HG02678 (cell line): ENCODE measurements around the gene RNASEH2B.

Experiments
- ATAC-seq: cut with Tn5 transposase; IDR thresholded peaks from one replicate; pipeline ENCODE4 v1.9.1; 2021; ENCODE audit warnings: mild to moderate bottlenecking, moderate library complexity; ENCODE audit not compliant: unreplicated experiment

Gene RNASEH2B, protein sequence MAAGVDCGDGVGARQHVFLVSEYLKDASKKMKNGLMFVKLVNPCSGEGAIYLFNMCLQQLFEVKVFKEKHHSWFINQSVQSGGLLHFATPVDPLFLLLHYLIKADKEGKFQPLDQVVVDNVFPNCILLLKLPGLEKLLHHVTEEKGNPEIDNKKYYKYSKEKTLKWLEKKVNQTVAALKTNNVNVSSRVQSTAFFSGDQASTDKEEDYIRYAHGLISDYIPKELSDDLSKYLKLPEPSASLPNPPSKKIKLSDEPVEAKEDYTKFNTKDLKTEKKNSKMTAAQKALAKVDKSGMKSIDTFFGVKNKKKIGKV

DNA sequence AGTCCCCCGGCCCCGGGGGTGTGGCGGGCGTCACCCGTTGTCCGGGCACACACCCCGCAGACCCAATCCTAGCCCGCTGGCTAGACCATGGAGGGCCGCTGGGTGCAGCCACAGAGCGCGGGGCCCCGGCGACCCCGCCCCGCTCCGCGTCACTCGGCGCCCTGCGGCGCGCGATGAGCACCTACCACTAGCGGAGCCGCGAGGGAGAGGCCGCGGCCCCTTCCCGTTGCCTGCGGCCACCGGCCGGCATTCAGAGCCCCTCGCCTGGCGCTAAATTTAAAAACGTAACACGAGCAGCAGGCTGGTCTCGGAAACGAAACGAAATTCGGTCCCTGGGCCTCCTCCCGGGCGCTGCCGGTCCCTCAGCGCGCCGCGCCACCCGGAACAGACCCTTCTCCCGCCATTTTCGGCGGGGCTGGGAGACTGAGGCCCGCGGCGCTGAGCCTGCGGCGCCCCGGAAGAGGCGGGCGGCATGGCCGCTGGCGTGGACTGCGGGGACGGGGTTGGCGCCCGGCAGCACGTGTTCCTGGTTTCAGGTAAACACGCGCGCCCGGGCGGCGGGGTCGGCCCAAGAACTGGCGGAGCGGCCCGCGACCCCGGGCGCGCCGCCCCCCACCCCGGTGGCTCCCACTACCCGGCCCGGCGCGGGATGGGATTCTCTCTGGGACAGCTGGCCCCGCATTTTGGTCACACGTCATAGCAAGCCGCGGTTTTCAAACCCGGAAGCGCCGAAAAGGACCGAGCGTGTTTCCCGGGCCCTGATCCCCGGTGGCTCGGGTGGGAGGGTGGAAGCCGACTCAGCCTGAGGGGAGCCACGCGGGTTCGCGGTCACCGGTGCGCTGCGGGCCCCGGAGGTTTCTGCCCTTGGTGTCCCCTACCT, at the start of gene RNASEH2B:
Gene RNASEH2B (plus strand): TSS at position 187 of the 880 bp plus-strand sequence. CDS start 286 bp downstream, at position 473.
- peak; percentile 72 for ATAC-seq

DNA sequence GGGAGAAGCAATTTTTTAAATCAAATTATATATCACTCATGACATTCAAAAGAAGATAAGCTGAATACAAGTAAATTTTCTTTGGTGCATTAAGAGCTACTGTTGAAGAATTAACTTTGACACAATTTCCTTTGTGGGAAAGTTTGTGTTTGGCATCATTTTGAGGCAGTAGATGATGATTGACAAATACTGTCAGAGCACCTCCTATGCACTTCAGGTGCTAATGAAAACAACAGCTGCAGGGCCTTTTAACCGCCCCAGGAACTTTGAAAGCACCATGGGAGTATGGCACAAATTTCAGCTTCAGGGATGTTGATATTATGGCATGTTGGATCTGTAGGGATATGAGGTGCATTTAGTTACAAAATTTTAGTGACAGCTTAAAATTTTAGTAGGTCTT, 45.1 kb upstream of the RNASEH2B start:
- no peak for ATAC-seq

DNA sequence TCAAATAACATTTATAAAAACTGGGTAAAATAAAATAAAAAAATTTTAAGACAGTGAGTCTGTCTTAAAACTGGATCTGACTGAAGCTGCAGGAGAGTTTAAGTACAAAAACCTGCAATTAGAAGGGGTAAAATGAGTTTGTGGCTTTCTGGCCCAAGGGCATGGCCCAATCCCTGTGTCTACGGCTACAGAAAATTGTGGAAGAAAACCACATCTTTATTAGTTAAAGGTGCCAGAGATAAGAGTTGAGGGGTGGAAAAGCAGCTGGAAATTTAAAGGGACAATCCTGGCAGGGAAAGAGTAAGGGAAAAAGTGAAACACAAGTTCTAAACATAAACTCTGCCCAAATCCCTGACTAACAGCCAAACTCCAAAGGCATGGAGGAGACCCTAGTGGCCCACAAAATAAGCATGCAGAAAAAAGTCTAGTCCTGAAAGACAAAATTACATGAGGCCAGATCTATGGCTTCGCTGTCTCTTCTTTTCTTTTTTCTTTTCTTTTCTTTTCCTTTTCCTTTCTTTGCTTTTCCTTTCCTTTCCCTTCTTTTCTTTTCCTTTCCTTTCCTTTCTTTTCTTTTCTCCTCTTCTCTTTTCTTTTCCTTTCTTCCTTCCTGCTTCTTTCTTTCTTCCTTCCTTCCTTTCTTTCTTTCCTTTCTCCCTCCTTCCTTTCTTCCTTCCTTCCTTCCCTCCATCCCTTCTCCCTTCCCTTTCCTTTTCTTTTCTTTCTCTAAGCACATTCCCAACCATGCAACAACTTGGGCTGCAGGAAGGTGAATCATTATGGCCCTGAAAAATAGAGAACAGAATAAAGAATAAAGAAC, 42.6 kb upstream of the RNASEH2B start:
- no peak for ATAC-seq

DNA sequence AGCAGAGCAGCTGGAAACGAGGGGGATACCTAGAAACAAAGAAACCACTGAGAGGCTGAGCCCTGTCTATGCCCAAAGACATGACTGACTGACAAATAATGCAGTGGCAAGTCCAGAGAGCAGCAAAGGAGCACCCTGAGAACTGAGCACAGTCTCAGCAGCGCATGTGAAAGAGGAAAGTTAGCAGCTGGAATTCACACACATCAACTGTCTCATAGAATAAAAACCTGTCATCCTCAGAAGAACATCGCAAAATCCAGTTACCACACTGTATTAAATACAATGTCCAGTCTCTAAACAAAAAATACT, 42.0 kb upstream of the RNASEH2B start:
- no peak for ATAC-seq

DNA sequence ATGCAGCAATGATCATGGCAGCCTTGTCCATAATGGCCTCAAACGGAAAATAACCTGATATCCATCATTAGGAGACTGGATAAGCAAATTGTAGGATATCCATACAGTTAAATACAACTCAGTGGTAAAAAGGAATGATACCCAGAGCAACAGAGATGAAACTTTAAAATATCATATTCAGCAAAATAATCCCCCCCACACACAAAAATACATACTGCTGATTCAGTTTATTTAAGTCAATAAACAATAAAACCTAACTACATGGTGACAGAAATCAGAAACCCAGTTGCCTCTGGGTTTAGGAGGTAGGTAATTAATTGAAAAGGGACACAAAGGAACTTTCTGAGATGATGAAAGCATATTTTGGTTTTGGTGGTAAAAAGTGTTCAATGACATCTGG, 38.2 kb upstream of the RNASEH2B start:
- no peak for ATAC-seq

DNA sequence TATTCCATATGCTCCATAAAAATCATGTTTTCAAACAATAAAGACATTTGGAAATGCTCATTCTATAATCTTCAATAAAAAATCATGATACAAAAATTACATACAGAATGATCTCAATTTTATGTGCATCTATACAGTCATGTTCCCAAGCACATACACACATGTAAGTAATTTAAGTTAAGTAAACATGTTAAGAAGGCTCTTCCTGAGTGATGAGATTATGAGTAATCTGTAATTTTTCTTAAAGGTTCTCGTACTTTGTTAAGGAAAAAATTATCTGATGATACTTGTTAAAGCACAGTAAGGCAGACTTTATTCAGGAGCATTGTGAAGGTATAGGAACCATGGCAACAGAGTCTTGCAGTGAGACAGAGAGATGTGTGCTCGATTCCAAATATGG, 36.1 kb upstream of the RNASEH2B start:
- no peak for ATAC-seq

DNA sequence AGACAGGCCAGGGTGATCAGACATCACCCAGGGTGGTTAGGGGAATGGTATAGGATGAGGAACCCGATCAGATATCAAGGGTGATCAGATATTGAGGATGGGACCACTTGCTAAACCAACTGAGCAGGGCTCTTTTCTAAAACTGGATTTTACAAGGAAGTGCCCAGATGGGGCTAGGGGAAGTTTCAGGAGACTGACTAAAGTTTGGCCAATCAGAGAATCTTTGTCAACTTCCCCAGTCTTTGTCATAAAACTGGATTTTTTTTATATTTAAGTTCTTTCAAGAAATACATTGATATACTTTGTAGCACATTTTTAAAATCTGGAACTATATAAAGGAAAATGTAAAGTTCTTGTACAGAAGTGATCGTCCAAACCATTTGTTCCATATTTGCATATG, 35.6 kb upstream of the RNASEH2B start:
- no peak for ATAC-seq

DNA sequence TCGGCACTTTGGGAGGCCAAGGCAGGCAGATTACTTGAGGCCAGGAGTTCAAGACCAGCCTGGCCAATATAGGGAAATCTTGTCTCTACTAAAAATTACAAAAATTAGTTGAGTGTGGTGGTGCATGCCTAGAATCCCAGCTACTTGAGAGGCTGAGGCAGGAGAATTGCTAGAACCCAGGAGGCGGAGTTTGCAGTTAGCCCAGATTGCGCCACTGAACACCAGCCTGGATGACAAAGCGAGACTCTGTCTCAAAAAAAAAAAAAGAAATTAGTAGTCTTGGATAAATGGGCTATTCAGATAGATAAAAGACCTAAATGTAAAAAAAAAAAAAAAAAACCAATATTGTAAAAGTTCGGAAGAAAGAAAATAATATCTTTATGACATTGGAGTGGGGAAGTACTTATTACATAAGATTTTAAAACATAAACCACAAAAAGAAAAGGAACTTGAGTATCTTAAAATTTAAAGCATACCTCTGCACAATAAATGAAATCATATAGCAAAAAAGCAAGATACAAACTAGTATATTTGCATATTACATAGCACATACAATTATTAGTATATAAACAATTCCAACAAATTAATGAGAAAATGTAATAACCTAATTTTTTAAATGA, 26.7 kb upstream of the RNASEH2B start:
- ATAC-seq, result no peak

DNA sequence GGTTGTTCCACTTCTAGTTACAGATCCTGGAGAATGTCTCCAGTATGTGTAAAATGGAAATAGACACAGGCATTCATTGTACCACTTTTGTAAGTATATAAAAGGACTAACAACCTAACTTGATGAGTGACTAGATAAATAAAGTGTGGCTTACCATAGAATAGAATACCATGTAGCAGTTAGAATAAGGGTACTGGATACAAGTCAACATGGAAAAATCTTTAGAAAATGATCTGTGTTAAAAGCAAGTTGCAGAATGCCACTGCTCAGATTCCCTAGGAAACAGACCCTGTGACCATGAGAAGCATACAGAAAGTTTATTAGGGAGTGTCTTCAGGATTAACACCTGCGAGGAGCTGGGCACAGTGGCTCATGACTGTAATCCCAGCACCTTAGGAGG, 25.9 kb upstream of the RNASEH2B start:
- ATAC-seq, result no peak

DNA sequence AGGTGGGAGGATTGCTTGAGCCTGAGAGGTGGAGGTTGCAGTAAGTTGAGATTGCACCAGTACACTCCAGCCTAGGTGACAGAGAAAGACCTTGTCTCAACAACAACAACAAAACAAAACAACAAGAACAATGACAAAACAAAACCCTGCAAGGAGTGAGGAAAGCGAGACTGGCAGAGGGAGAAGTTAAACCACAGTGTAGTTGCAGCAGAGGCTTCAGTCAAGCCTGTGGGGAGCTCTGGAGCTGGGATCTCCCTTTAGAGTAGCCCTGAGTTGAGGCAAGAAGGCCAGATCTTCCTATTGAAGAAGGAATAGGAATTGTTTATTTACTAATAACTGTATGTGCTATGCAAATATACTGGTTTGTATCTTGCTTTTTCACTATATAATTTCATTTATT, 25.3 kb upstream of the RNASEH2B start:
- ATAC-seq, result no peak

DNA sequence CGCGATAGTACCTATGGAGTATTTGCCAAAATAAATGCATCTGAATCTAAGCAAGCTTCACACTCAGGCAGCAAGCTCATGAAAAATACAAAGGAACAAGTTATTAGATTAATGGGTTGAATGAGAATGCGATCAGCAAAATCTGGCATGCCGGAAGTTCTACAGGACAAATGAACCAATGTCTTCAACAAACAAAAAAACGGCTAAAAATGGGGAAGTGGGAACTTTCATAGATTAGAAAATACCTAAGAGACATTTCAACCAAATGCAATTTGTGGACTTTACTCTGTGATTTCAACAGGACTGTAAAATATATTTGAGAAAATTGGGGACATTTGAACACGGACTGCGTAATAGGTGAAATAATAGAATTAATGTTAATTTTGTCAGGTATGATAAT, 22.4 kb upstream of the RNASEH2B start:
- no peak for ATAC-seq

DNA sequence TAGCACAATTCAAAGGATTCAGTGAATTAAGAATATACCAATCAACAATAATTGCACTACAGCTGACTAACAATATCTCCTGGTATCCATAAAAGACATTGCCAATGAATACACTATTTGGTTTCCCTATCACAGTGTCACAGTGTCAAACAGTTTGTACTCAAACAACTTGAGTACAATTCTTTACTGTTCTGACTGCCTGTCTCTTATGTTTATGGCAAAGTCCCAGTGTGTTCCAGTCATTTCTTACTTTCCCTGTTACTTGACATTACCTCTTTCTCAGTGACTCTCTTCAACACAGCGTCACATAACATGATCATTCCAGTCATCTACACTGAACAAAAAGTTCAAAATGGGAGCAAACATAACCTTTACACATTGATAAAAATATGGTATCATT, 21.2 kb upstream of the RNASEH2B start:
- ATAC-seq, result no peak

DNA sequence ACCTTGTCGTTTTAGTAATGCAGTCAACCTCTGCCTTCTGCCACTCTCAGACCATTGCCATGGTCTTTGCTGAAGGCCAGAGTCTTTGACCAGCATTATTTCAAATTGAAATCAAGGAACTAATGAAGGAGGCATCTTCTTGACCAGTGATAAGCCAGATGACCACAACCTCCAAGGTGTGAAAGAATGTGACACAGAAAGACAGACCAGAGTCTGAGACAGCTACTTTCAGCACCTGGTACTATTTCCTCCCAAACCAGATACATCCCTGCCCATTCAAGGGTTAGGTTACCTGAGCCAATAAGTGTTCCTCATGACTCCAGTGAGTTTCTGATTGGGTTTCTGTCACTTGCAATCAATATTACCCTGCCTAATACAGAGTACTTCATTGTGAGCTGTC, 20.3 kb upstream of the RNASEH2B start:
- ATAC-seq, result no peak

DNA sequence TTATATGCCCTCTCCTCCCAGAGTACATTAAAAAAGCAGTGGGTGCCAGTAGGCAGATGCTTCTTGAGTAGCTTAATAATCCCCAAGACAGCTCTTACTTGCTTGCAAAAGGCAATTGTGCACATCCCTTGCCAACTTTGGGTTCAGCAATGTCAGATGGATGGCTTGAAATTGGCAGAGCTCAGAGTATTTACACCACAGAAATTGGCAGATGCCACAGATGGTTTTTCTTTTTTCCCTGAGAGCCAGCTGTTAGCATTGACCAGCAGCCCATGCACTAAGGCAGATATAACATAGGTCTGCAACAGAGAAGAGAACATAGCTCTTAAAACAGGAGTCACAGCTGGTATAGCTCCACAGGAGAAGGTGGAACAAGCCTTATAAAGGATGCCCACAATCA, 18.4 kb upstream of the RNASEH2B start:
- no peak for ATAC-seq

DNA sequence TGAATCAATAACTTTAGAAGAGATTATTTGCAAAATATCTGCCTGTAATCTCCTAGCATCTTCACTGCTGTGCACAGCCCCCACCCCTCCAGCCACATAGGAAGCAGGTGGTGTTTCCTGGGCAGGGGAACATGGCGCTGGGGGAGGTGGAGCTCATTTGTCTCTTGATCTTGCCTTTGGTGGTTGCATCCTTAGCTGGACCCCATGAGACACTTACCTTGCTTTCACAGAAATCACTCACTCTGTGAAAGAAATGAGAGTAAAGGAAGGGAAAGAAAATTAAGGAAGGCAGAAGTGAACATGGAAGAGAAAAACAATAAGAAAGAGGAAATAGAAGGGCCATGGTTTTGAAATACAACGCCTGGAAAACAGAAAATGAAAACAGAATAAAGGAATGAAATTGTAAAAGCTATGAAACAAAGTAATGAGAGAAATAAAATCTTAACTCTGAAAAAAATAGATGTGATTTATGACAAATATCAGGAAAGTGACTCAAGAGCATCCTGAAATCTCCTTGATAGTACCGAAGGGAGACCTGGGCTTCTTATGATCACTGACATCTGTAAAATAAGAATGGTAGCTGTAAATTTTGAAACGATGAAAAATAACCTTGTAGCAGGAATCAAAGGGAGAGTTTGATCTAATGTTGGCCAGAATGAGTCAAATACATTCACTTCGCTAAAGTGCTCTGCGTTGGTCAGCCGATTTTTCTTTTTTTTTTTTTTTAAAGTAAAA, 17.2 kb upstream of the RNASEH2B start:
- ATAC-seq, result no peak

DNA sequence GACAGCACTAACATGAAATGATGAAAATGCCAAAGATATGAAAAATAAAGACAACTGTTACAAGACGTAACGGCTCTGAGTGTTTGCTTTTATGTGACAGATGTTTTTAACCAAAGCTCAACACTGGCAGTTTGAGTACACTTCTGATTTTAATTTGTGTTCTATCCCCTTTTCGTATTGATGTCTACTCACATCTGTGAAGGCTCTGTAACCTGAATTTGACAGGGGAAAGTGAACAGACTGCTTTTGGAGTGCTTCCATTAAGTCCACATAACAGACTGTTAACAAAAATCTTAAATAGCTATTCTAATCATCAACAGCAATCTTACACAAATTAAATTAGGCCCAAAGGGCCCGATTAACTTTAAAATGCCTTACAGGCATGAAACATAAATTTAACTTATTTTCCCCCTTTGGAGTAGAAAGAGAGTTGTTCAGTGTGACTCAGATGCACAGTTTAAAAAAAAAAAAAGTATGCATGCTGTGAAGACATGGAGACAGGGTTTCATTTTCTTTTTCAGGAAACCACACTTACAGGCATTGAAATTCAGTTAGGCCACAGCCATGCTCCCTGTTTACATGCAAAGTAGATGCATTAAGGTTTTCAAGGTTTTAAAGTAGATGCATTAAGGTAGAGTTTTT, 16.3 kb upstream of the RNASEH2B start:
- peak; percentile 80 for ATAC-seq

DNA sequence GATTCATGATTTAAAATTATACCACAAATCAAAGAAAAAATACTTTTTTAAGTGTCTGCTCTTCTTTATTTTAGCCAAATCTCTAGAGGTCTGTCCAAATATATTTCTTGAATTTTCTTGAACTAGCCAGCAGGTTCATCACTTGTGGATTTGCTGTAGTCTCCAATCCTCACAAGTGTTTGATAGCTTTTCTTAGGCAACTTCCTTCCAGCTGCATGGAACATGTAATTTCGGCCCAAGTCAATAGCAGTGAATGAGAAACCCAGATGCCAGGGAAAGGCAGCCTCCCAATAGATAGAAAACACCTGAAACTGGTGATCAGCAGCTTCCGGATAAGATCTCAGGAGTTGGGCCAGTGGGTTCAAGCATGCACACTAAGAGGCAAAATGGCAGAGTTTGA, 15.6 kb upstream of the RNASEH2B start:
- ATAC-seq, result no peak

DNA sequence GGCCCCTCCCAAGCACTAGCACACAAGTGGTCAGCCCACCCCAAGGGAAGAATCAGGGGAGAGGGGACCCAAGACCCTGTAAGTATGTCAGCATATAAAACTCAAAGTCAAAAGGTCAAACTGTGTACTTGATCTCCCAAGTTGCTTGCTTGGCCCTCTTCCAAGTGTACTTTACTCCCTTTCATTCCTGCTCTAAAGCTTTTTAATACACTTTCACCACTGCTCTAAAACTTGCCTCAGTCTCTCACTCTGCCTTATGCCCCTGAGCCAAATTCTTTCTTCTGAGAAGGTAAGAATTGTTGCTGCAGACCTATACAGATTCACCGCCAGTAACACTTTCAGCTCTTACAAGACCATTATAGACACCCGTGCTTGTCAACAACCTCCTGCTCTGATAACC, 15.1 kb upstream of the RNASEH2B start:
- no peak for ATAC-seq

DNA sequence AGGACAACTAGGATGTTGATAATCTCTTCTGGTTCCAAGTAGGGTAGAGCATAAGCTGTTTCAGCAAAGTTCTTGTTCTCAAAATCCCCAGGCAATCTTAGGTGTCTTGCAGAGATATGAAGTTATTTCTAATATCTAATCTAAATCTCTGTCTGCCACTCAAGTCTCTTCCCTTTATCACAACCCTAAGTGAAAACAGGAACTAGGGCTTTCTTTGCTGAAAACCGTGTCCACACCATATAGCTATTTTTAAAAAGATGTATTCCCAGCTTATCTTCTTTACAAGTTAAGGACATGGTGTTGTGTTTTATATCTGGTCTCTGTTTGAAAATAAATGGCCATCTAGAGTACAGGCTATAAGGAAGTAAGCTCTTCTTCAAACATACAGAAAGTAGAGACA, 11.3 kb upstream of the RNASEH2B start:
- no peak for ATAC-seq

DNA sequence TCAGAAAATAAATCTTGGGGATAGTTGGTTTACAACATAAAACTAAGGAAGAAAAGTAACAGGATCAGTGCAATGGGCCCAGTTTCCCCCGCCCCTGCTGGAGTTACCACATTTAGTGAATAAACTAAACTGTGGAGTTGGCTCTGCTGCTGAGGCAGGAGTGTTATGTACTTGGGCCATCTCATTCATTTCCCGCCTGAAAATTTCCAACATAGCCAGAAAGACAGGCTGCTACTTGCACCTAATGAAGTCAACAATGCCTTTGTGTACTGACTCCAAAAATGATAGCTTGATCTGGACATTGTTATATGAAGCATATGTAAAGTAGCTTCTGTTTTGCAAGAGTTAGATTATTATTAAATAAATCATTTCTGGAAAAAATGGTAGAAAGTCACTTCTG, 7.9 kb upstream of the RNASEH2B start:
- ATAC-seq, result no peak
